GM12874 (cell line): ENCODE results near the gene SLC1A5.

Experiments
- CTCF ChIP-seq: IDR thresholded peaks from 2 replicates; pipeline ENCODE4 v1.5.1; 2011; ENCODE audit warnings: low read depth, mild to moderate bottlenecking, control low read depth, low read length, moderate library complexity; ENCODE audit not compliant: insufficient read depth

SLC1A5 gene

GRCh38 chr19:46785054-46785979, 3.1 kb downstream of the SLC1A5 start:
- TF ChIP-seq CTCF, result no peak

- 0 out of 2 replicates have a peak, but pooled peaks have one; percentile 19 for TF ChIP-seq CTCF
These were observed 3.9 kb downstream of the SLC1A5 start for GRCh38 chr19:46784262-46785053.

GRCh38 chr19:46783670-46784069, 4.7 kb downstream of the SLC1A5 start:
- TF ChIP-seq CTCF, result no peak

GRCh38 chr19:46782355-46783019, 5.9 kb downstream of the SLC1A5 start:
- TF ChIP-seq CTCF, result no peak

GRCh38 chr19:46776927-46777911, 11.2 kb downstream of the SLC1A5 start:
- TF ChIP-seq CTCF, result no peak

GRCh38 chr19:46775642-46776258, 12.6 kb downstream of the SLC1A5 start:
- no peak for TF ChIP-seq CTCF
